T follicular helper cell (primary cell): Measurements from ENCODE around the gene SRGAP2B.
A peak's percentile ranks its signal among the peaks of the same experiment; 100 is the strongest.
"Not testable (repeated sequence)": the region's sequence is repeated elsewhere in the genome, so short reads cannot be mapped to it uniquely, and the experiment has no call there.

Experiments
- DNase-seq: peaks from one replicate; pipeline ENCODE4 v3.0.0-alpha.2; 2020; ENCODE audit warnings: low read depth

The SRGAP2B gene

DNA sequence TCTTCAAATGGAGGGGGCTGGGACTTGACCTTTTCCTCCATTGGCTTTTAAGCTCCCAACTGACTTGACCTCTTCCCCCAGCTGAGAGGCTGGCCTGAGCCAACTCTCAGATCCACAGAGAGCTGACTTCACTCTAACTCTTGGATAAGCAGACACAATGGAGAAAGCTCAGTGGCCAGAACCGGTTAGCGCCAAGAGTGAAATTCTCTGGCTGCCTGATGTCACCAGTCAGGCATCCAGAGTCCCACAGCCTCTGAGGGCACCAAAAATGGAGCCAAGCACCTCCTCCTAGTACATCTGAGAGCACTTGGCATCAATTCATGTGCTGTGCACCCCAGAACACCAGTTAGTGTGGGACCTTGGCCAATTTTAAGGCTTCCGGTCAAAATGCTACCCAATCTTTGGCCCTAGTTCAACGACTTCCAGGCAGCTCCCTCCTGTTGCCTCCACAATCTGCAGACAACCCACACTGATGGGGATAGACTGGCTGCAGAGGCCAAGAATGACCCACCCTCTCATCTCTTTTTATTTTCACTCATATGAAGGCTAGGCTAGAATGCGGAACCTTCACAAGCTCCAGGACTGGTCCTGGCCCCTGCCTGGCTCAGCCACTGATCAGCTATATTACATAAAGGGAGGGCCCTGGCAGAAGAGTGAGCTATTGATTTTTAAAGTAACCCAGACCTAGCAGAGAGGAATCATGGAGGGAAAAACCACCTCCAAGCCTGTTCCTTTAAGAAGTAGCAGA lies 200.5 kb downstream of the SRGAP2B start:
- not testable (repeated sequence) for DNase-seq

DNA sequence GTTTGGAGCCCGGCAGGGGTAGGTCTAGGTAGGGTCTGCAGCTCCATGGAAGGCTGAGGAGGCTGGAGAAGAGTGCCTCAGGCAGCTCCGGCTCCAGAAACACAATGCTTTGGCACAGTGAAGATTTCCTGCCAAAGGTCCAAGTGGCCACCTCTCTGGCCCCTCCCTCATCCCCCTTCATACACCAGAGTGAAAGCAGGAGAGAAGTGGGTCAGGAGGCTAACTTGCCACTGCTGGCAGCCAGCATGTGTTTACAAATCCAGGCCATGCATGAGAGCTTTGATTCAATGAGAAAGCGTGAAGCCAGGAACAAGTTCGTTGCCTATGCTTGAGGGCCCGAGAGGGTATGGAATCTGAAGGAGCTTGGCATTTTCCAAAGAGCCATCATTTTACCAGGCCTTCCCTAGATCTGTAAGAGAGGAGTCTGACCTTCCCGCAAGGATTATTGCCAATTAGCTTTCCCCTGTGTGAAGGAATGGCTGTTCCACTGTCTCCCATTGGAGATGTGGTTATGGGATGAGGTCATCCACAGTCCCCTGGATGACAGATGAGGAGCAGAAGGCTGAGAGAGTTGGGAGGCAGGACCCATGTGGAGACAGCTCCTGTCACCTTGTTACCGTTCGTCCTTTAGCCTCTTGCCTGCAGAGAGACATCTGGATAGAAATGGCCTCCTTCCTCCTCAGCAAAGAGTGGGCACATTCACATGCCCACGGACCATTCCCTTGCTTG lies 201.3 kb downstream of the SRGAP2B start:
- DNase-seq = not testable (repeated sequence)

DNA sequence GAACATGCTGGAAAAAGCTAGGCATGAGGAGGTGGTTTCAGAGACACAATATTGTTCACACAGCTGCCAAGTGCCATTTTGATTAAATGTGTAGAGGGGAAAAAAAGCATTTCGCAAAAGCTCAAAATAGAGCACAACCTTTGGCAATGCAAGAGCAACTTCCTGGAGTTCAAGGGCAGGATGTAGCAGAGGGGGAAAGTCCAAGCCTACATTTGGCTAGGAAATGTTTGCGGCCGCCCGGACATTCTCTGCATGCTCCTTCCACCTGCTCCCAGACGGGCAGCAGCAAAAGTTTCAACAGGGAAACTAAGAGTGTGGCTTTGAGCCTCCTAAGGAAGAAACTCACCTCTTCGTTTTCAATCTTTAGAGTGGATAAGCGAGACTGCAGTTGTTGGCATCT lies 202.1 kb downstream of the SRGAP2B start:
- not testable (repeated sequence) for DNase-seq

DNA sequence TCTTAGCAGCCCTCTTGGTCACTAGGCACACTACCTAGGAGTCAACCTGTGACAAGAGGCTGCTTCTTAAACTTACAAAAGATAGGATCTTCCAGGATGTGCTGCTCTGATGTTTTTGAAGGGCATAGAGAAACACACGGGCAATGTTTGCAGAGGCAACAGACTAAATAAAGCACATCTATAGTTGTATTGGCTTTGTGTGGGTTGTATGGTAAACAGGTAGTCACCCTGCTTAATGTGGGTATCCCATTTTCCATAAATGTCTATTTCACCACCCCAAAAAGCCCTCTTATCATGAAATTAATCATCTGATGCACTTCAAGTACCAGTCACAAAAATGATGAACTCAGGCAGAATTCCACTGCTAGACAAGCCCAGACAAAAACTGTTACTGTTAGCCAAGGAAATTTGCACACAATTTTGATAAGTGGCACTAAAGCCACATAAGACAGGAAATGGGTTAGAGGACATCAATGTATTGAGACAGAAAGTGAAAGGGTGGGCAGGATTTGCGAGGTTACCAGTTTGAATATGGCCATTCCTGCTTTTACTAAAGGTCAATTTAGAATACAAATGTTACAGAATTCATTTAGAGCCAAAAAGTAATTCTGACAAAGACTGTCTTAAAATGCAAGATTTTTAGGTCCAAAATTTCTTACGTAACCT lies 205.5 kb downstream of the SRGAP2B start:
- not testable (repeated sequence) for DNase-seq

DNA sequence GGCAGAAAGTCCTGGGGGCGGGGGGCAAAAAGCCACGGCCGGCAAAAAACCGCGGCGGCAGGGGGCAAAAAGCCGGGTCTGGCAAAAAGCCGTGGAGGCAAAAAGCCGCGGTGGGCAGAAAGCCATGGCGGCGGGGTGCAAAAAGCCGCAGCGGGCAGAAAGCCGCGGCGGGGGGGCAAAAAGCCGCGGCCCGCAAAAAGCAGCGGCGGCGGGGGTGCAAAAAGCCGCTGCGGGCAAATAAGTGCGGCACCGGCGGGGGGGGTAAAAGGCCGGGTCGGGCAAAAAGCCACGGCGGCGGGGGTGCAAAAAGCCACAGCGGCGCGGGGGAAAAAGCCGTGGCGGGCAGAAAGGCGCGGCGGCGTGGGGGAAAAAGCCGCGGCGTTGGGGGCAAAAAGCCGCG lies 212.1 kb downstream of the SRGAP2B start:
- peak; percentile 16 for DNase-seq

DNA sequence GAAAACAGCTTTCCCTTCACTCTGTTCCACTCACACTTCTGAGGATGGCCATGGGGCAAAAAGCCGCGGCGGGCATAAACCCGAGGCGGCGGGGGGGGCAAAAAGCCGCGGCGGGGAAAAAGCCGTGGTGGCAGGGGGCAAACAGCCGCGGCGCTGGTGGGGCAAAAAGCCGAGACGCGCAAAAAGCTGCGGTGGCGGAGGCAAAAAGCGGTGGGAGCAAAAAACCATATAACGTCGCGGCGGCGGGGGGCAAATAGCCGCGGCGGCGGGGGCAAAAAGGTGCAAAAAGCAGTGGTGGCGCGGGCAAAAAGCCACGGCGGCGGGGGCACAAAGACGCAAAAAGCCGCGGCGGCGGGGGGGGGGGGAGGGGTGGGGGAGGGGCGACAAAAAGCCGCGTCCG lies 212.8 kb downstream of the SRGAP2B start:
- not testable (repeated sequence) for DNase-seq

DNA sequence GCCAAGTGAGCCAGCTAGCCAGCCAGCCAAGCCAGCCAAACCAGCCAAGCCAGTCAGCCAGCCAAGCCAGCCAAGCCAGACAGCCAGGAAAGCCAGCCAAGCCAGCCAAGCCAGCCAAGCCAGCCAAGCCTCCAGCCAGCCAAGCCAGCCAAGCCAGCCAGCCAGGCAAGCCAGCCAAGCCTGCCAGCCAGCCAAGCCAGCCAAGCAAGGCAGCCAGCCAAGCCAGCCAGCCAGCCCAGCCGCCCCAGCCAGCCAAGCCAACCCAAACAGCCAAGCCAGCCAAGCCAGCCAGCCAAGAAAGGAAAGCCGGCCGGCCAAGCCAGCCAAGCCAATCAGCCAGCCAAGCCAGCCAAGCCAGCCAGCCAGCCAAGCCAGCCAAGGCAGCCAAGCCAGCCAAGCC lies 236.5 kb downstream of the SRGAP2B start:
- not testable (repeated sequence) for DNase-seq
